Mesothelial cell of epicardium (in vitro differentiated cells): Measurements from ENCODE around the gene EDA2R. TPM values are rescaled to one million over a fixed set of nuclear protein-coding genes. Genes with fewer than 3 reads are reported as not detected.

Source experiments
- DNase-seq, 2 experiments: peaks; one replicate each; pipeline ENCODE4 v3.0.0; 2021; ENCODE audit warnings: low spot score in 2 of 2; ENCODE audit not compliant: unreplicated experiment in 2 of 2
- H3K27ac Mint-ChIP-seq: 2 replicates; pipeline ENCODE4 v1.8.0; 2021; ENCODE audit warnings: mixed read lengths
- H3K27me3 Mint-ChIP-seq: 2 replicates; pipeline ENCODE4 v1.8.0; 2021; ENCODE audit warnings: low read depth, mixed read lengths
- H3K36me3 Mint-ChIP-seq: 2 replicates; pipeline ENCODE4 v1.8.0; 2021; ENCODE audit warnings: mixed read lengths
- H3K4me1 Mint-ChIP-seq: 2 replicates; pipeline ENCODE4 v1.8.0; 2021; ENCODE audit warnings: mixed read lengths
- H3K4me3 Mint-ChIP-seq: 2 replicates; pipeline ENCODE4 v1.8.0; 2021; ENCODE audit warnings: mild to moderate bottlenecking, moderate library complexity, mixed read lengths
- H3K9me3 Mint-ChIP-seq: 2 replicates; pipeline ENCODE4 v1.8.0; 2021; ENCODE audit warnings: mixed read lengths
- CTCF ChIP-seq: fragments of 200-600 bp; sonication (generic); IDR thresholded peaks from one replicate; pipeline ENCODE4 v1.5.0; 2021; ENCODE audit warnings: antibody characterized with exemption; ENCODE audit not compliant: unreplicated experiment
- total RNA-seq: library from RNA; stranded (reverse); gene quantifications from 3 replicates; pipeline ENCODE4 v1.2.1, GENCODE V29; 2021

Gene EDA2R
- total RNA-seq, 1 donor from 2014 or later: 13.6 TPM

- H3K4me1 Mint-ChIP-seq: no peaks in the 10 kb centered on the region
- no peak overlapping the region for H3K27ac Mint-ChIP-seq
- TF ChIP-seq CTCF: no peak
- H3K4me3 Mint-ChIP-seq: no peak overlapping the region
- H3K9me3 Mint-ChIP-seq: peaks cover 23% of the 10 kb centered on the region
- DNase-seq: no peak
- no peaks in the 10 kb centered on the region for H3K27me3 Mint-ChIP-seq
- peaks cover 9% of the 10 kb centered on the region for H3K36me3 Mint-ChIP-seq
Observed at GRCh38 chrX:66616944-66617343, 21.9 kb downstream of the EDA2R start.

GRCh38 chrX:66602381-66602938 lies 36.4 kb downstream of the EDA2R start:
- H3K27me3 Mint-ChIP-seq: no peaks in the 10 kb centered on the region
- TF ChIP-seq CTCF: no peak
- H3K4me3 Mint-ChIP-seq: no peak overlapping the region
- H3K27ac Mint-ChIP-seq: no peak overlapping the region
- no peaks in the 10 kb centered on the region for H3K4me1 Mint-ChIP-seq
- H3K36me3 Mint-ChIP-seq: peaks cover 12% of the 10 kb centered on the region
- H3K9me3 Mint-ChIP-seq: peaks cover 29% of the 10 kb centered on the region
- no peak for DNase-seq

- H3K27ac Mint-ChIP-seq: no peak overlapping the region
- peaks cover 29% of the 10 kb centered on the region for H3K9me3 Mint-ChIP-seq
- no peak overlapping the region for H3K4me3 Mint-ChIP-seq
- DNase-seq: no peak
- peaks cover 20% of the 10 kb centered on the region for H3K36me3 Mint-ChIP-seq
- no peak for TF ChIP-seq CTCF
- H3K4me1 Mint-ChIP-seq: no peaks in the 10 kb centered on the region
- H3K27me3 Mint-ChIP-seq: no peaks in the 10 kb centered on the region
Observed at GRCh38 chrX:66601522-66601921, 37.4 kb downstream of the EDA2R start.

- Mint-ChIP-seq H3K27me3 (no peaks in the 10 kb centered on the region), H3K4me3 (no peak overlapping the region), H3K4me1 (no peaks in the 10 kb centered on the region), H3K27ac (no peak overlapping the region), H3K9me3 (peaks cover 70% of the 10 kb centered on the region), H3K36me3 (no peaks in the 10 kb centered on the region)
- TF ChIP-seq CTCF: no peak
- no peak for DNase-seq
Observed at GRCh38 chrX:66579219-66579618, 59.7 kb downstream of the EDA2R start.

GRCh38 chrX:66553973-66554372 lies 84.9 kb downstream of the EDA2R start:
- no peak overlapping the region for H3K27ac Mint-ChIP-seq
- no peak for DNase-seq
- H3K4me1 Mint-ChIP-seq: no peaks in the 10 kb centered on the region
- H3K27me3 Mint-ChIP-seq: no peaks in the 10 kb centered on the region
- H3K4me3 Mint-ChIP-seq: no peak overlapping the region
- TF ChIP-seq CTCF: no peak
- peaks cover 2% of the 10 kb centered on the region for H3K36me3 Mint-ChIP-seq
- peaks cover 68% of the 10 kb centered on the region for H3K9me3 Mint-ChIP-seq
